GM18519 (cell line): ENCODE results near the gene BGLAP.

Source experiments
- ATAC-seq: cut with Tn5 transposase; IDR thresholded peaks from one replicate; pipeline ENCODE4 v1.9.1; 2021; ENCODE audit warnings: mild to moderate bottlenecking, moderate library complexity; ENCODE audit not compliant: unreplicated experiment, low FRiP score

Gene BGLAP

GRCh38 chr1:156286061-156286460 lies 44.1 kb downstream of the BGLAP start:
- no peak for ATAC-seq

DNA sequence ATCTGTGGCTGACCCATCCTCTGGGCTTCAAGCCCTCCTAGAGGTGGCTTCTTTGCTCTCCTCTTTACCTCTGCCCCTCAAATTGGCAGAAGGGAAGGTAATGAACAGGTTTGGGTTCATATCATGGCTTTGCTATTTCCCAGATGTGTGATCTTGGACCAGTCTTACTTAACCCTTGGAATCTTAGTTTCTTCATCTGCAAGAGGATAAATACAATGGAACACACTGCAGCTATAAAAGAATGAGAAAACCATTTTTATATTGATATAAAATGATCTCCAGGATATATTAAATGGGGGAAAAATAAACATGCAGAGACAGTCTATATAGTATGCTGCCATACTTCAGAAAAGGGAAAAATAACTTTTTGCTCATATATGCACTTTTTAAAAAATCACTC lies 47.9 kb downstream of the BGLAP start:
- no peak for ATAC-seq

GRCh38 chr1:156291226-156292061 lies 49.5 kb downstream of the BGLAP start:
- ATAC-seq = no peak
